CMK (cell line): ENCODE results near the gene GBA3.

Source experiments
- DNase-seq: peaks from one replicate; pipeline ENCODE4 v3.0.0-alpha.2; 2010; ENCODE audit warnings: low read depth

Gene GBA3

GRCh38 chr4:22692736-22693135 is at the start of gene GBA3:
Gene GBA3 (plus strand): TSS chr4:22692937.
- DNase-seq = no peak

- no peak for DNase-seq
These were observed 48.8 kb upstream of the GBA3 start for GRCh38 chr4:22643952-22644351.

DNA sequence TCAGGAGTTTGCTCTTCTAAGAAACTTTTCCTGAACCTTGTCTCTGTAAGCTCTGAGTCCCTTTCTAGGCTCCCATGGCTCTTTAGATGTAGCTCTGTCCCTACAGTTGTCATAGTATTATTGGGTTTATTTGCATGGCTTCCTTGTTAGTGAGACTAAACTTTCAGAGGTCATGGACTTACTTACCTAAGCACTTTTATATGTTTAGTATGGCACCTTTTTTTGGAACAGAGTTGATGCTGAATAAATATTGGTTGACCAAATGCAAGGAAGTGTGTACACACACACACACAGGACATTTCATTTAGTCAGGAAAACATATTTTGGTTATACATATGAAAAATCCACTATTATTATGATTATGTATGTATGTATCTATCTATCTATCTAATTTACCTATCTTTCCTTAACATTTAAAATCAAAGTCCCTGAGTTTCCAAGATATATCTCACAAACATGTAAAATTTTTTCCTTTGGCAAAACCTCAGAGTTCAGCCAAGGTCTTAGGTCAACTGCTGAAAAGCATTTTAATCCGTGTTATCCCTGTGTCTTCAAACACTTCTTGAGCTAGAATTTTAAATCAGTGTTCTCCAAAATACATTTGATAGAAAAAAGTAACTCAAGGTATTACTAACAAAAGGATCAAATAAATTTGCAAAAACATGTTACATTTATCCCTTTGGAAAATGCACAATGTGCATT is 47.1 kb upstream of the GBA3 start:
- DNase-seq = no peak

DNA sequence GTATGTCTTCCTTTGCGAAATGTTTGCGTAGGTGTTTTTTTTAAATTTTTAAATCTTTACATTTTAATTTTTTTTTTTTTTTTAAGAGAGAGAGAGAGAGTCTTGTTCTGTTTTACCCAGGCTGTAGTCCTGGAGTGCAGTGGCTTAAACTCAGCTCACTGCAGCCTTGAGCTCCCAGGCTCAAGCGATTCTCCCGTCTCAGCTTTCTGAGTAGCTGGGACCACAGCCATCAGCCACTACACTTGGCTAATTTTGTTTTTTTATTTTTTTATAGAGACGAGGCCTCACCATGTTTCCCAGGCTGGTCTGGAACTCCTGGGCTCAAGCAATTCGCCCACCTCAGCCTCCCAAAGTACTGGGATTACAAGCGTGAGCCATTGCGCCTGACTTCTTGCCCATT is 43.7 kb upstream of the GBA3 start:
- no peak for DNase-seq

DNA sequence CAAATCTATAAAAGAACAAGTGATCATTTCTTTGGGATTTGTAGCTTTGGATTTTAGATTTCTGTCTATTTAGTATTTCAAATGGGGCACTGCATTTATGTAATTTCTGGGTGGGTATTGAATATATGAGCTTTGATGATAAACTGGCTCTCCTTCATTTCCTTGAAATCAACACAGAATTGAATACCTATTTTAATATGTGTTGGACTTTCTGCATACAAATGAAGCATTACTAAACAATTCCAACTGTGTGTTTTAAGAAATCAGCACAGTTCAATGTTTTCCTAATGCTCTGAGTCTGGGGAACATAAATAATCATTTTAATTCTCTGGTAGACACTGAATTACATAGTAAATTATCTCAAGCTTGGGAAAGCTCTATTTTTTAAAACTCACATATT is 42.0 kb upstream of the GBA3 start:
- no peak for DNase-seq

GRCh38 chr4:22653752-22654151 is 39.0 kb upstream of the GBA3 start:
- DNase-seq = no peak

DNA sequence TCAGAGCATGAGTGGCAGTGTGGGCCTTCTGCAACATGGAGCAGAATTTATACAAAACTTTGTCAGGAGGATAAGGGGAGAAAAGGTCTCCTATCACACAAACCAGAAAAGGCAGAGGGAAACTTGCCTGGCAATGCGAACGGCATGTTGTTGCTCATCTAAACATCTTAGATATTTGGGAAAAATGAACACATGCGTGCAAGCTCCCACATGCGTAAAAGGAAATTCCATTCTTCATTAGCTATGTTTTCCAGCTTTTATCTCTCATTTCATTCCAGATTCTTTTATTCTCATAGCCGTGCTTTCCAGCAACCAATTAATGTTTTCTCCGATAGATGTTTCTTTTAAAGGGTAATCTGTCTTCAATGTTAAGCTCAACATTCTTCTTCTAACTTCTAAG is 31.3 kb upstream of the GBA3 start:
- no peak for DNase-seq

DNA sequence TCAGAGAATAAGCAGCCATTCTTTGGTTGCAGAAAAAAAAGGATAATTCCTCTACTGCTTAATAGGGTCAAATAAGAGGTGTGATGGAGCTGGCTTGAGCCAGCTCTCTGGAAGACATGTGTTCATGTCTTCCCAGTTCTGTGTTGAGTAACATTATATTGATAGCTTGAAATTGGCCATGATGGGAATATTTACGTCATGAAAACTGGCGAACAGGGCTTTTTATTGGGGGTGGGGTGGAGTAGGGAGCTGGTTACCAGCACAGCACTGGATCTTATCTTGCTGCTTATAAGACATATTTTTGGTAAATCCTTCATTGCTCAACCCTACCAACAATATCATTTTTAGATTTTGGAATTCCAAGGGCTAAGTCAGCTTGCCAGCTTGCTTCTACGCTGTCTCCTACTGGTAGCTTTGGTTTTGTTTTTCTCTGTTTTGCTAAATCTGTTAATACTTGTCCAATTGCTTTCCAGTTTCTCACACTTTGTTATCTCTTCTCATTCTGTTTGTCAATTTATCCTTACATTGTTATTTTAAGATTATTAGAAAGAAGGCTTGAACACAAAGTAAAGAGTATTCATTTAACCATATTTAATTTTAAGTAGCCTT is 25.3 kb upstream of the GBA3 start:
- DNase-seq = no peak

GRCh38 chr4:22668301-22668700 is 24.4 kb upstream of the GBA3 start:
- DNase-seq = no peak

DNA sequence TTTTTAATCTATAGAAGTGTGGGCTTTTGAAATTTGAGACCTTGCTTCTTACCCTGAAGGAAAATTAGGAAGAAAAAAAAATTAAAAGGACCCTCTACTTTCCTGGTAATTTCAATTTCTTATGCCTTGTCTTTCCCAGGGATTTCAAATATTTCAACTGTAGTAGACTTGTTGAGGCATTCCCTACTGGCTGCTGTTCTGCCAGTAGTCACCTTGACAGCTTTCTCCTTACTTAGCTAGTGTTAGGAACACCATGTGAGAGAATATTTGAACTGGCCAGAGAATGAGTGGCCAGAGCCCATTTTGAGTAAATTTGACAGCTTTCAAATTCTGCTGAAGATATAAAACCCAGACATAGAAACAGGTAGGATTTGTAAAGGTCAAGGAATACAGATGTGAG is 24.0 kb upstream of the GBA3 start:
- DNase-seq = no peak

DNA sequence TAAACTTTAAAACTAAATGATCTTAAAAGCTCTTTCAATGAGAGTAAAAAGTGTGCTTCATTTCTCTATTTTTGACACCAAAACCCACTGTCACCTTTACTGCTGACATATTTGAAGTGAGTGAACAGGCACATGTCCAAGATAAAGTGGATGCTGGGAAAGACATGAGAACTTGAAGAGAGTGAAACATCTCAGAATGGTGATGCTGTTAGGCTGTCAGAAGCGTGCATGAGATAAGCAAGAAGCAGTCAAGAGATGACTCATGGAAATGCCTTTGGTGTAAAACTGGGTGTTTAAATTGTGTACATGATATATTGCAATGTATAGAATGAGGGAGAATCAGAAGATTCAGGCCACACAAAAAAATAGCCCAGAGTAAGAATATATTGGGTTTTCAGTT is 21.8 kb upstream of the GBA3 start:
- no peak for DNase-seq

GRCh38 chr4:22672519-22672918 is 20.2 kb upstream of the GBA3 start:
- DNase-seq = no peak

DNA sequence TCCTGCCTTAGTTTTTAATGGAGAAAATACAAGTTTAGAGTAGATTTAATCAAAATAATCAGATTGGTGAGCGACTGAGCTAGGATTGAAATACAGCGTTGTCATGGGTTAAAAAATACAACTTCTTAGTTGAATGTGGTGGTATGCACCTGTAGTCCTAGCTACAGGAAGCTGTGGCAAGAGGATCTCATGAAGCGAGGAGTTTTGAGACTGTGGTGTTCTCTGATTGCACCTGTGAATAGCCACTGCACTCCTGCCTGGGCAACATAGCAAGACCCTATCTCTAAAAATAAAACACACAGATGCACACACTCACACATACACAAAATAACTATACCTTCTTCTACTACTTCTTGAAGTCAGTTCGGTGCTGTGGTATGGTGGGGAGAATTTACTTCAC is 19.8 kb upstream of the GBA3 start:
- DNase-seq = no peak

GRCh38 chr4:22674700-22675099 is 18.0 kb upstream of the GBA3 start:
- DNase-seq = no peak

GRCh38 chr4:22676063-22676462 is 16.7 kb upstream of the GBA3 start:
- no peak for DNase-seq

DNA sequence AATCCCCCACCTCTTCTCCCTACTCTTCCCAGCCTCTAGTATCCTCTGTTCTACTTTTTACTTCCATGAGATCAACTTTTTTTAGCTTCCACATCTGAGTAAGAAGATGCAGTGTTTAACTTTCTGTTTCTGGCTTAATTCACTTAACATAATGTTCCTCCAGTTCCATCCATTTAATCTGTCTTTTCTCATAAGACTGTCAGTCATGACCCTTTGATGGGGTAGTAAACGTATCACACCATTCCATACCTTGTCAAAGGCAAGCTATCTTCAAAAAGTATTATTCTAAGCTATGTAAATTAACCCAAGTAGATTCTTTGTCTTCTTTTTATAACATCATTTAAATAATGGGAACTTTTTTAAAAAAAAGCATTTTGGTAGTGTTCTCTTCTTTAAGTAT is 15.0 kb upstream of the GBA3 start:
- DNase-seq = no peak

DNA sequence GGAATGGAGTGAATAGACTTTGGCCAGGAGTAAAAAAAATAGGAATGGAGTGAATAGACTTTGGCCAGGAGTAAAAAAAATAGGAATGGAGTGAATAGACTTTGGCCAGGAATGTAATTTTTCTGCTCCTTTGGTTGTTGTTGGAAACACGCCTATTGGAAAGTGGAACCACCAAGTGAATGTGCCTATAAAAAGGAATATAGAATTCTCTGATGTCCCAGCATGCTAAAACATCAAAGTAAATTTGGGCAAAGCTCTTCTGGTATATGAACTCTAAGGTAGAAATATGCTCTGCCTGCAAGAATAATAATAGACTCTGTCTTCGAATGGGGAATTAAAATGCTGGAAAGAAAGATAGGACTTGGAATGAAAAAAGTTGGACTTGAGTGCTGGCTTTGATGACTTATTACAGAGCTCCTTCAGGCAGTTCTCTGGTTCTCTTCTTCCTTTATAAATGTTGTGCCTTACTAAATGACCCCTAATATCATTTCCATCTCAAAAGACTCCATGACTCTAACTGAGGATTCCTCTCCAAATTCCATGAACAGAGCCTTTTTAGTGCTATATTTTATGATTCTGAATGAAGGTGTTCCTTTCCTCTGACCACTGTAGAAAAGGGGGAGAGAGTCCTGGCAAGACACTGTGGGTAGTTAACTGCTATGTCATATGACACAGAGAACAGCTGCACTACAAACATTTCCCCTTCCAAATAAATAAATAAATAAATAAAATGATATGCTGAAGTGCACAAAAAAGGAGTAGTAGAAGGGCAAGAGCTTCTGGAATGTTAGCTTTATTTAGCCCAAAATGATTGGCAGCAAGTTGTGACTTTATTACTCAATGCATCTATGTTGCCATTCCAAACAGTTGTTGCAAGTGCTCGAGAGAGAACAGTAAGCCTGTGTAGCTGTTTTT is 13.5 kb upstream of the GBA3 start:
- DNase-seq = no peak

- DNase-seq = no peak
These were observed 12.6 kb upstream of the GBA3 start for GRCh38 chr4:22680065-22680642.

- DNase-seq = no peak
These were observed 9.0 kb upstream of the GBA3 start for GRCh38 chr4:22683726-22684125.

GRCh38 chr4:22686141-22686540 is 6.6 kb upstream of the GBA3 start:
- DNase-seq = no peak

- no peak for DNase-seq
These were observed 4.5 kb upstream of the GBA3 start for GRCh38 chr4:22688236-22688635.

DNA sequence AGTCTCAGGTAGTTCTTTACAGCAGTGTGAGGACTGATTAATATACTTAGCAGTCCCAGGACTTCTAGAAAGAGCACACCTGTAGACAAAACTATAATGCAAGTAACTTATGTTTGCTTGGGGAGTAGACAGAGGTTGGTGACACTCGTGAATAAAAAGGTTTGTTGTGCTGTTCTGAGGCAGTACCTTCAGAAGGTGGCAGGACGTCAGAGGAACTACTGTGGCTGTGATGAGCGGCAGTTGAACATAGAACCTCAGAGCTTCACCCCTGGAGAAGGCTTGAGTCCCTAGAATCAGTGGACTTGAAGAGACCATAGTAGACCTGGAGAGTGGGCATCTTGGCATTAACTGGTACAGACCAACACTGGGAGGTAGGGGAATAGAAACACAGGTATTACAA is 3.3 kb upstream of the GBA3 start:
- no peak for DNase-seq

- DNase-seq = no peak
These were observed 2.3 kb downstream of the GBA3 start for GRCh38 chr4:22695029-22695428.
